GM23338 (cell line): ENCODE data around the gene COX6B2. TPM values are rescaled to one million over a fixed set of nuclear protein-coding genes. Genes with fewer than 3 reads are reported as not detected.

Experiments used
- ATAC-seq: fragments of 200-7000 bp; cut with Tn5 transposase; 3 replicates; pipeline ENCODE4 v1.9.1; 2020
- DNase-seq: peaks from one replicate; pipeline ENCODE4 v3.0.0-alpha.2; 2015; ENCODE audit warnings: low spot score
- H2AFZ ChIP-seq: fragments of 200-600 bp; sonication (generic); 2 replicates; pipeline ENCODE4 v1.8.0; 2016; ENCODE audit warnings: antibody characterized with exemption, mild to moderate bottlenecking, moderate library complexity
- H3F3A ChIP-seq: fragments of 200-600 bp; sonication (generic); replicated peaks from 2 replicates; pipeline ENCODE4 v1.8.0; 2017; ENCODE audit warnings: antibody characterized with exemption, mixed run types, low read depth
- H3K27ac ChIP-seq: fragments of 200-600 bp; sonication (generic); 2 replicates; pipeline ENCODE4 v1.6.1; 2016; ENCODE audit warnings: low read depth
- H3K27me3 ChIP-seq: fragments of 200-600 bp; sonication (generic); 2 replicates; pipeline ENCODE4 v1.8.0; 2016; ENCODE audit warnings: mild to moderate bottlenecking, mixed run types, moderate library complexity; ENCODE audit not compliant: insufficient read depth
- H3K36me3 ChIP-seq: fragments of 200-600 bp; sonication (generic); 2 replicates; pipeline ENCODE4 v1.8.0; 2016; ENCODE audit warnings: mild to moderate bottlenecking; ENCODE audit not compliant: insufficient read depth
- H3K4me1 ChIP-seq: fragments of 200-600 bp; sonication (generic); 2 replicates; pipeline ENCODE4 v1.8.0; 2016; ENCODE audit warnings: mild to moderate bottlenecking, moderate library complexity; ENCODE audit not compliant: insufficient read depth
- H3K4me2 ChIP-seq: fragments of 200-600 bp; sonication (generic); 2 replicates; pipeline ENCODE4 v1.7.1; 2017; ENCODE audit warnings: mixed run types
- H3K4me3 ChIP-seq: fragments of 200-600 bp; sonication (generic); 2 replicates; pipeline ENCODE4 v1.6.1; 2016; ENCODE audit warnings: mixed run types
- H3K79me2 ChIP-seq: fragments of 200-600 bp; sonication (generic); replicated peaks from 2 replicates; pipeline ENCODE4 v1.8.0; 2017; ENCODE audit warnings: mild to moderate bottlenecking; ENCODE audit not compliant: insufficient read depth
- H3K9me2 ChIP-seq: fragments of 200-600 bp; sonication (generic); 2 replicates; pipeline ENCODE4 v1.8.0; 2017; ENCODE audit not compliant: insufficient read depth
- H4K20me1 ChIP-seq: fragments of 200-600 bp; sonication (generic); replicated peaks from 2 replicates; pipeline ENCODE4 v1.8.0; 2017; ENCODE audit warnings: mild to moderate bottlenecking; ENCODE audit not compliant: insufficient read depth
- H3K27ac Mint-ChIP-seq: 2 replicates; pipeline ENCODE4 v1.8.0; 2020; ENCODE audit warnings: inconsistent platforms, mild to moderate bottlenecking, moderate library complexity, mixed read lengths
- H3K27me3 Mint-ChIP-seq: 3 replicates; pipeline ENCODE4 v1.8.0; 2022; ENCODE audit warnings: low read depth, mild to moderate bottlenecking, moderate library complexity, mixed read lengths, inconsistent platforms; ENCODE audit not compliant: insufficient read depth, poor library complexity
- H3K36me3 Mint-ChIP-seq: 3 replicates; pipeline ENCODE4 v1.8.0; 2021; ENCODE audit warnings: low read depth, mild to moderate bottlenecking, inconsistent platforms, moderate library complexity, mixed read lengths
- H3K4me1 Mint-ChIP-seq: 3 replicates; pipeline ENCODE4 v1.8.0; 2020; ENCODE audit warnings: mild to moderate bottlenecking, inconsistent platforms, mixed read lengths
- H3K4me3 Mint-ChIP-seq: 3 replicates; pipeline ENCODE4 v1.8.0; 2021; ENCODE audit warnings: moderate library complexity, mild to moderate bottlenecking, inconsistent platforms, mixed read lengths
- H3K9me3 Mint-ChIP-seq: 3 replicates; pipeline ENCODE4 v1.8.0; 2020; ENCODE audit warnings: moderate library complexity, mild to moderate bottlenecking, inconsistent platforms, mixed read lengths
- CREB1 ChIP-seq: fragments of 250-450 bp; sonication (Bioruptor Pico); IDR thresholded peaks from 2 replicates; pipeline ENCODE4 v1.5.0; 2020; ENCODE audit warnings: low read depth, mild to moderate bottlenecking, moderate library complexity
- EZH2phosphoT487 ChIP-seq: fragments of 200-600 bp; sonication (generic); IDR thresholded peaks from one replicate; pipeline ENCODE4 v1.8.1; 2018; ENCODE audit warnings: antibody characterized with exemption; ENCODE audit not compliant: unreplicated experiment
- JUNB ChIP-seq: IDR thresholded peaks from one replicate; pipeline ENCODE4 v1.6.1; 2016; ENCODE audit warnings: antibody characterized with exemption; ENCODE audit not compliant: unreplicated experiment
- NANOG ChIP-seq: IDR thresholded peaks from 2 replicates; pipeline ENCODE4 v1.6.1; 2016; ENCODE audit warnings: antibody characterized with exemption, borderline replicate concordance
- POLR2AphosphoS5 ChIP-seq: IDR thresholded peaks from 2 replicates; pipeline ENCODE4 v1.6.1; 2016; ENCODE audit warnings: antibody characterized with exemption, low read depth
- STAT1 ChIP-seq: IDR thresholded peaks from one replicate; pipeline ENCODE4 v1.6.1; 2016; ENCODE audit warnings: antibody characterized with exemption; ENCODE audit not compliant: unreplicated experiment
- ZNF114 ChIP-seq: fragments of 250-450 bp; sonication (Bioruptor Pico); IDR thresholded peaks from 2 replicates; pipeline ENCODE4 v1.5.0; 2020; ENCODE audit warnings: mild to moderate bottlenecking, moderate library complexity
- polyA plus RNA-seq: library from polyadenylated mRNA; unstranded; fragments of >200 nt; fragmentation: Nextera tagmentation; extraction: Ambion mirVana; gene quantifications from 2 replicates; pipeline ENCODE4 v1.2.1, GENCODE V29; 2016
- total RNA-seq: library from RNA; depleted of rRNA; stranded (reverse); fragments of >200 nt; shearing (Covaris generic); gene quantifications from 2 replicates; pipeline ENCODE4 v1.2.3, GENCODE V29; 2014
- TF ChIP-seq, protein P1 (sequence below): IDR thresholded peaks from one replicate; pipeline ENCODE4 v1.6.1; 2018; ENCODE audit warnings: antibody characterized with exemption; ENCODE audit not compliant: unreplicated experiment
- TF ChIP-seq, protein P2 (sequence below): IDR thresholded peaks from 2 replicates; pipeline ENCODE4 v1.6.1; 2016; ENCODE audit warnings: antibody characterized with exemption
- TF ChIP-seq, protein P3 (sequence below), 2 experiments: fragments of 200-600 bp in 1 of 2; sonication (generic) in 1 of 2; conservative IDR thresholded peaks; 2 replicates each; pipeline versions ENCODE4 v1.5.1 to v1.6.1; 2016 to 2017; ENCODE audit warnings: antibody characterized with exemption in 2 of 2, low read depth in 2 of 2, mild to moderate bottlenecking in 2 of 2, moderate library complexity in 1 of 2

COX6B2 gene
- total and polyA plus RNA-seq, 2 experiments from 2014 or later = 2.7 to 5.3 TPM

DNA sequence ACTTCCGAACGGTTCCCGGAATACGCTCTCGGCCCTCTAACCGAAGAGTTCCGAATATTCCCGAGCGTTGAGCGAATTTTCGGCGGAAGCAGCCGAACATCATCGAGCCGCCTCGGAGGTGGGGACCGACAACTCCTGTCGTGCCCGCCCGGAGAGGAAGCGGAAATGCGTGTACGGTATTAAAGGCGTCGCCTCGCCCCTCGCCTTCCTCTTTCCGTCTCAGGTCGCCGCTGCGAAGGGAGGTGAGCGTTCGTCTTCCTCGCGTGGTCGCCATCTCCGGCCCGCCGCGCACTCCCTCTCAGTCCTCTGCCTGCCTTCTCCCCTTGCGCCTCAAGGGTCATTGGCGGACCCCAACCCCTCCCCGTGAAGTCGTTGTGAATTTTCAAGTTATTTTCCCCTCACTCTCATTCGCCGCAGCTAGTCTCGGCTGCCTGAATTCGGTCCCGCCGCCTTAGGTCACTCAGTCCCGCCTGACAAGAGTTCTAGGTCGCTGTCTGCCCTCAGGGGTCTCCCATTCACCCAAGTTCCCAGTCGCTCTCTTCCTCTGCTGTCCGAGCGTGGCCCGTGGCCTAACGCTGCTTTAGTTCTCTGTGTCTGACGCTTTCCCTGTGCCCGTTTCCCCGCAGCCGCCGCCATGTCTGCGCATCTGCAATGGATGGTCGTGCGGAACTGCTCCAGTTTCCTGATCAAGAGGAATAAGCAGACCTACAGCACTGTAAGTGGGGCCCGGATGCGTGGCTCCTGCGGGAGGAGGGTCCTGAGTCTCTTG, 31.4 kb upstream of the COX6B2 start, which contains the start of gene RPL28:
Gene RPL28 (plus strand): TSS at position 209 of the 769 bp plus-strand sequence. CDS start 426 bp downstream, at position 635.
- H3K9me2 ChIP-seq = no peaks in the 10 kb centered on the region
- peaks cover 12% of the 10 kb centered on the region for H3K27me3 ChIP-seq
- peak within 1 kb of the TSS; percentile 98 for H3K27ac Mint-ChIP-seq
- peak within 1 kb of the TSS; percentile 99 for H3K4me3 Mint-ChIP-seq
- H4K20me1 ChIP-seq = peaks cover 46% of the 10 kb centered on the region
- DNase-seq (peak; percentile 99), ATAC-seq (peak; percentile 49)
- H3K79me2 ChIP-seq = peaks cover 33% of the 10 kb centered on the region
- TF ChIP-seq CREB1 (peak; percentile 72), ZNF114 (CRISPR knock-in tag) (peak; percentile 44; the same call in 1 of the 2 replicates), JUNB (no peak), POLR2AphosphoS5 (peak; percentile 100), STAT1 (no peak)
- TF ChIP-seq, protein P1, sequence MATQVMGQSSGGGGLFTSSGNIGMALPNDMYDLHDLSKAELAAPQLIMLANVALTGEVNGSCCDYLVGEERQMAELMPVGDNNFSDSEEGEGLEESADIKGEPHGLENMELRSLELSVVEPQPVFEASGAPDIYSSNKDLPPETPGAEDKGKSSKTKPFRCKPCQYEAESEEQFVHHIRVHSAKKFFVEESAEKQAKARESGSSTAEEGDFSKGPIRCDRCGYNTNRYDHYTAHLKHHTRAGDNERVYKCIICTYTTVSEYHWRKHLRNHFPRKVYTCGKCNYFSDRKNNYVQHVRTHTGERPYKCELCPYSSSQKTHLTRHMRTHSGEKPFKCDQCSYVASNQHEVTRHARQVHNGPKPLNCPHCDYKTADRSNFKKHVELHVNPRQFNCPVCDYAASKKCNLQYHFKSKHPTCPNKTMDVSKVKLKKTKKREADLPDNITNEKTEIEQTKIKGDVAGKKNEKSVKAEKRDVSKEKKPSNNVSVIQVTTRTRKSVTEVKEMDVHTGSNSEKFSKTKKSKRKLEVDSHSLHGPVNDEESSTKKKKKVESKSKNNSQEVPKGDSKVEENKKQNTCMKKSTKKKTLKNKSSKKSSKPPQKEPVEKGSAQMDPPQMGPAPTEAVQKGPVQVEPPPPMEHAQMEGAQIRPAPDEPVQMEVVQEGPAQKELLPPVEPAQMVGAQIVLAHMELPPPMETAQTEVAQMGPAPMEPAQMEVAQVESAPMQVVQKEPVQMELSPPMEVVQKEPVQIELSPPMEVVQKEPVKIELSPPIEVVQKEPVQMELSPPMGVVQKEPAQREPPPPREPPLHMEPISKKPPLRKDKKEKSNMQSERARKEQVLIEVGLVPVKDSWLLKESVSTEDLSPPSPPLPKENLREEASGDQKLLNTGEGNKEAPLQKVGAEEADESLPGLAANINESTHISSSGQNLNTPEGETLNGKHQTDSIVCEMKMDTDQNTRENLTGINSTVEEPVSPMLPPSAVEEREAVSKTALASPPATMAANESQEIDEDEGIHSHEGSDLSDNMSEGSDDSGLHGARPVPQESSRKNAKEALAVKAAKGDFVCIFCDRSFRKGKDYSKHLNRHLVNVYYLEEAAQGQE = peak; percentile 37
- TF ChIP-seq, protein P2, sequence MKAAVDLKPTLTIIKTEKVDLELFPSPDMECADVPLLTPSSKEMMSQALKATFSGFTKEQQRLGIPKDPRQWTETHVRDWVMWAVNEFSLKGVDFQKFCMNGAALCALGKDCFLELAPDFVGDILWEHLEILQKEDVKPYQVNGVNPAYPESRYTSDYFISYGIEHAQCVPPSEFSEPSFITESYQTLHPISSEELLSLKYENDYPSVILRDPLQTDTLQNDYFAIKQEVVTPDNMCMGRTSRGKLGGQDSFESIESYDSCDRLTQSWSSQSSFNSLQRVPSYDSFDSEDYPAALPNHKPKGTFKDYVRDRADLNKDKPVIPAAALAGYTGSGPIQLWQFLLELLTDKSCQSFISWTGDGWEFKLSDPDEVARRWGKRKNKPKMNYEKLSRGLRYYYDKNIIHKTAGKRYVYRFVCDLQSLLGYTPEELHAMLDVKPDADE = no peak; the same call in none of the 2 replicates
- peaks cover 11% of the 10 kb centered on the region; the same call in 1 of the 2 replicates for H3K36me3 ChIP-seq
- peaks cover 5% of the 10 kb centered on the region for H3K9me3 Mint-ChIP-seq
- H3K4me2 ChIP-seq = peak within 1 kb of the TSS; percentile 97
- H2AFZ ChIP-seq = no peak within 1 kb of the TSS
- peak within 1 kb of the TSS; percentile 99 for H3K4me3 ChIP-seq
- H3K4me1 ChIP-seq = peaks cover 52% of the 10 kb centered on the region
- H3F3A ChIP-seq = peaks cover 57% of the 10 kb centered on the region
- peaks cover 56% of the 10 kb centered on the region for H3K36me3 Mint-ChIP-seq
- peaks cover 56% of the 10 kb centered on the region for H3K27me3 Mint-ChIP-seq
- peaks cover 53% of the 10 kb centered on the region for H3K4me1 Mint-ChIP-seq
- H3K27ac ChIP-seq = peak within 1 kb of the TSS; percentile 21; the same call in 1 of the 2 replicates

DNA sequence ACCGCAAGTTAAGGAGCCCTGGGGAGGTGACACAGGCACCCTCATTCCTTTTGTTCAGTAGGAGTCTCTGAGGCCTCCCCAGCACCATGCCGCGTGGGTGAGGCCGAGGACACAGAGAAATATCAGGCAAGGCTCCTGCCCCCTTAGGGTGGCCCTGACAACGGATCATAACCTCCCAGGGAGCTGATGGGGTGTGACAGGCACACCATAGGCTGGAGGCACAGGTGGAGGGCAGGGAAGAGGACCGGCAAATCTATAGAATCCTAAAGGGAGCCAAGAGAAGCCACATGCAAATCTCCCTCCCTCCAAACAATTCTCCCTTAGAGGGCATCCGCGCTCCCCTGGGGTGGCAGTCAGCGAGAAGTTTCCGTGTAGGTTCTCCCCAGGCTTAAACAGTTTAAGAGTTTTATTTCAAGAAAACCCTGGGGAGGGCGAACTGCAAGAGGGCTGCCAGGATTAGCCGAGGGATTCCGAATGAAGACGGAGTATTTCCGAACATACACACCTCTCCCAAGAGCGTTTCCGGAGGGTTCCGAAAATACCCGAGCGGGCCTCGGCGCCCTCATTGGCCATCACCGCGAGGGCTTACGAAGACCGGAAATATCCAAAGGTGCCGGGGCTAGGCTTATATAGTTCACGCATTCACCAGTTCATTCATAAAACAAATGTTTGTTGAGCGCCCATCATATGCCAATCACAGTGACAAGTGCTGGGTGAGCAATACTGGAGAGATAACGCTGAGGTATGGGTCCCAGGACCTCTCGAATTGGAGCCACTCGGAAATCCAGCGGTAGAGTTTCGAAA, 30.6 kb upstream of the COX6B2 start:
- Histone ChIP-seq H3F3A (peaks cover 50% of the 10 kb centered on the region), H3K79me2 (peaks cover 33% of the 10 kb centered on the region), H4K20me1 (peaks cover 45% of the 10 kb centered on the region), H3K4me3 (peak overlapping the region; percentile 99), H2AFZ (no peak overlapping the region), H3K27ac (peak overlapping the region; percentile 11; the same call in 1 of the 2 replicates), H3K36me3 (peaks cover 11% of the 10 kb centered on the region; the same call in 1 of the 2 replicates), H3K4me1 (peaks cover 46% of the 10 kb centered on the region), H3K27me3 (peaks cover 12% of the 10 kb centered on the region), H3K9me2 (no peaks in the 10 kb centered on the region), H3K4me2 (peak overlapping the region; percentile 51)
- peaks cover 50% of the 10 kb centered on the region for H3K27me3 Mint-ChIP-seq
- peaks cover 5% of the 10 kb centered on the region; the same call in 2 of the 3 replicates for H3K9me3 Mint-ChIP-seq
- ATAC-seq = peak; percentile 78
- H3K36me3 Mint-ChIP-seq = peaks cover 49% of the 10 kb centered on the region
- DNase-seq = peak; percentile 99
- H3K27ac Mint-ChIP-seq = peak overlapping the region; percentile 98
- H3K4me3 Mint-ChIP-seq = peak overlapping the region; percentile 99
- H3K4me1 Mint-ChIP-seq = peaks cover 45% of the 10 kb centered on the region
- TF ChIP-seq, protein P3, sequence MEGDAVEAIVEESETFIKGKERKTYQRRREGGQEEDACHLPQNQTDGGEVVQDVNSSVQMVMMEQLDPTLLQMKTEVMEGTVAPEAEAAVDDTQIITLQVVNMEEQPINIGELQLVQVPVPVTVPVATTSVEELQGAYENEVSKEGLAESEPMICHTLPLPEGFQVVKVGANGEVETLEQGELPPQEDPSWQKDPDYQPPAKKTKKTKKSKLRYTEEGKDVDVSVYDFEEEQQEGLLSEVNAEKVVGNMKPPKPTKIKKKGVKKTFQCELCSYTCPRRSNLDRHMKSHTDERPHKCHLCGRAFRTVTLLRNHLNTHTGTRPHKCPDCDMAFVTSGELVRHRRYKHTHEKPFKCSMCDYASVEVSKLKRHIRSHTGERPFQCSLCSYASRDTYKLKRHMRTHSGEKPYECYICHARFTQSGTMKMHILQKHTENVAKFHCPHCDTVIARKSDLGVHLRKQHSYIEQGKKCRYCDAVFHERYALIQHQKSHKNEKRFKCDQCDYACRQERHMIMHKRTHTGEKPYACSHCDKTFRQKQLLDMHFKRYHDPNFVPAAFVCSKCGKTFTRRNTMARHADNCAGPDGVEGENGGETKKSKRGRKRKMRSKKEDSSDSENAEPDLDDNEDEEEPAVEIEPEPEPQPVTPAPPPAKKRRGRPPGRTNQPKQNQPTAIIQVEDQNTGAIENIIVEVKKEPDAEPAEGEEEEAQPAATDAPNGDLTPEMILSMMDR (conservative IDR thresholded peaks at IDR 0.05; ENCODE audit: low read depth in 2 of 2) = no peak
- TF ChIP-seq STAT1 = no peak
- no peak for TF ChIP-seq JUNB
- no peak for TF ChIP-seq EZH2phosphoT487
- no peak for TF ChIP-seq CREB1
- TF ChIP-seq ZNF114 (CRISPR knock-in tag) = no peak
- TF ChIP-seq NANOG = no peak
- TF ChIP-seq, protein P1 = no peak
